ENCODE measurements around the gene GNAT1. TPM values are rescaled to one million over a fixed set of nuclear protein-coding genes. Genes with fewer than 3 reads are reported as not detected.

The GNAT1 gene
- total RNA-seq, 2 experiments from 2014 or later: not detected

GRCh38 chr3:50150404-50150750 lies 41.0 kb upstream of the GNAT1 start:
- H3K4me3 ChIP-seq (ENCODE audit: low read depth, low read length, poor library complexity, severe bottlenecking): no peak overlapping the region
- H3K4me1 ChIP-seq (ENCODE audit: insufficient read depth, low read length, poor library complexity, severe bottlenecking): peaks cover 5% of the 10 kb centered on the region
- H2AFZ ChIP-seq (ENCODE audit: low read length): no peak overlapping the region
- no peaks in the 10 kb centered on the region for H4K20me1 ChIP-seq (ENCODE audit: insufficient read depth, low read length)
- no peaks in the 10 kb centered on the region for H3K36me3 ChIP-seq (ENCODE audit: insufficient read depth, low read length)
- no peak overlapping the region for H3K4me2 ChIP-seq (ENCODE audit: low read length)
- ChIA-PET POLR2A (interaction anchor here (0.5 kb wide), 1 partner anchor 549 kb away, joined by 3 read pairs; no protein-coding TSS in a partner anchor), CTCF (ENCODE audit: unreplicated experiment) (interaction anchor here (0.5 kb wide), 1 partner anchor 35 kb away, joined by 11 read pairs; no protein-coding TSS in a partner anchor)
- intact Hi-C loops (cut with micrococcal nuclease; ENCODE audit: unreplicated experiment): no loop called here
- no peak for TF ChIP-seq EZH2phosphoT487 (IDR thresholded peaks at IDR 0.05; ENCODE audit: borderline replicate concordance, low read depth, low read length)
- TF ChIP-seq, protein P1, sequence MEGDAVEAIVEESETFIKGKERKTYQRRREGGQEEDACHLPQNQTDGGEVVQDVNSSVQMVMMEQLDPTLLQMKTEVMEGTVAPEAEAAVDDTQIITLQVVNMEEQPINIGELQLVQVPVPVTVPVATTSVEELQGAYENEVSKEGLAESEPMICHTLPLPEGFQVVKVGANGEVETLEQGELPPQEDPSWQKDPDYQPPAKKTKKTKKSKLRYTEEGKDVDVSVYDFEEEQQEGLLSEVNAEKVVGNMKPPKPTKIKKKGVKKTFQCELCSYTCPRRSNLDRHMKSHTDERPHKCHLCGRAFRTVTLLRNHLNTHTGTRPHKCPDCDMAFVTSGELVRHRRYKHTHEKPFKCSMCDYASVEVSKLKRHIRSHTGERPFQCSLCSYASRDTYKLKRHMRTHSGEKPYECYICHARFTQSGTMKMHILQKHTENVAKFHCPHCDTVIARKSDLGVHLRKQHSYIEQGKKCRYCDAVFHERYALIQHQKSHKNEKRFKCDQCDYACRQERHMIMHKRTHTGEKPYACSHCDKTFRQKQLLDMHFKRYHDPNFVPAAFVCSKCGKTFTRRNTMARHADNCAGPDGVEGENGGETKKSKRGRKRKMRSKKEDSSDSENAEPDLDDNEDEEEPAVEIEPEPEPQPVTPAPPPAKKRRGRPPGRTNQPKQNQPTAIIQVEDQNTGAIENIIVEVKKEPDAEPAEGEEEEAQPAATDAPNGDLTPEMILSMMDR (conservative IDR thresholded peaks at IDR 0.05; ENCODE audit: low read length): no peak
- no TSS peak for BruUV-seq (replicated peaks)
- H3K9me2 ChIP-seq (ENCODE audit: insufficient read depth, low read length): no peaks in the 10 kb centered on the region
- no peak overlapping the region for H3K27ac ChIP-seq (ENCODE audit: low read depth, low read length, poor library complexity, severe bottlenecking)
- no peak for DNase-seq (ENCODE audit: low spot score)
- no peaks in the 10 kb centered on the region for H3K9me3 ChIP-seq (ENCODE audit: low read length)
- no peaks in the 10 kb centered on the region for H3K79me2 ChIP-seq (ENCODE audit: insufficient read depth, low read depth, low read length)

DNA sequence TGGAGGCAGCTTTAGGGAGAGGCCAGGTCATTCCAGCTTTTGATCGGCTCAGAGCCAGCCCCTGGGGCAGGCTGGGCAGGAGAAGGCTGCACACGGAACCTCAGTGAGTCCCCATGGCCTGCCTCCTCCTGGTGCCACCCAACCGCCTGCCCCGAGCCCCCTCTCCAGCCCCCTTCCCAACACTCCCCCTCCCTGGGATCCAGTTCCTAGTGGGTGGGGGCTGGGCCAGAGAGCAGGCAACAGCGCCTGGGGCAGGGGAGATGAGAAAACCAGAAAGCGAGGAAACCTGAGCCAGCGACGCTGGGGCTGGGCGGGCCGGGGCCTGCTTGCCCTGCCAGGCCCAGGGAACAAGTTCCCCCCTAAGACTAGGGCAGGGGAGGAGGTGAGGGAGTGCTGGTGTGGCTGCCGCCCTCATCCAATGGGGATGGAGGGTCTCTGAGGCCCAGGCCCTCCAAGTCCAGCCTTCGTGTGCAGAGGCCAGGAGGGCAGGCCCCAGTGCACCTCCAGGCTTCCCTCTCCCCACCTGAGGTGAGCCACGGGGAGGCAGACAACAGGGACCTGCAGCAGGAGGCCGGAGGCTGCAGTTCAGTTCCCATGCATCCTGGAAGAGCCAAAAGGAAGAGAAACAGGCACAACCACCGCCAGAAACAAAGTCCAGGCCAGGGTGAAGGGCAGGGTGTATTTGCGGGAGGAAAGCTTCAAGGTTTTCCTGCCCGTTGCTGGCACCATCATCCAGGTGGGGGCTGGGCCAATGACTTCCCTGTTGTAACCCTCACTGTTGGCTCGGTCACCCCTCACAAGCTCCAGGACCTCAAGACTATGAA lies 40.3 kb upstream of the GNAT1 start:
- Histone ChIP-seq H2AFZ (ENCODE audit: low read length) (no peak overlapping the region), H3K36me3 (ENCODE audit: insufficient read depth, low read length) (no peaks in the 10 kb centered on the region), H3K4me1 (ENCODE audit: insufficient read depth, low read length, poor library complexity, severe bottlenecking) (peaks cover 5% of the 10 kb centered on the region), H4K20me1 (ENCODE audit: insufficient read depth, low read length) (no peaks in the 10 kb centered on the region), H3K79me2 (ENCODE audit: insufficient read depth, low read depth, low read length) (no peaks in the 10 kb centered on the region), H3K27ac (ENCODE audit: low read depth, low read length, poor library complexity, severe bottlenecking) (no peak overlapping the region), H3K4me2 (ENCODE audit: low read length) (no peak overlapping the region), H3K9me3 (ENCODE audit: low read length) (no peaks in the 10 kb centered on the region), H3K9me2 (ENCODE audit: insufficient read depth, low read length) (no peaks in the 10 kb centered on the region), H3K4me3 (ENCODE audit: low read depth, low read length, poor library complexity, severe bottlenecking) (no peak overlapping the region)
- DNase-seq (ENCODE audit: low spot score): no peak
- CTCF ChIA-PET (ENCODE audit: unreplicated experiment): no interaction called here
- TF ChIP-seq EZH2phosphoT487 (IDR thresholded peaks at IDR 0.05; ENCODE audit: borderline replicate concordance, low read depth, low read length): no peak
- TF ChIP-seq, protein P1 (conservative IDR thresholded peaks at IDR 0.05; ENCODE audit: low read length): no peak
- POLR2A ChIA-PET: no interaction called here
- intact Hi-C loops (cut with micrococcal nuclease; ENCODE audit: unreplicated experiment): no loop called here
- BruUV-seq (replicated peaks): no TSS peak

- ChIA-PET CTCF (ENCODE audit: unreplicated experiment) (no interaction called here), POLR2A (no interaction called here)
- Histone ChIP-seq H3K9me3 (ENCODE audit: low read length) (no peaks in the 10 kb centered on the region), H3K4me2 (ENCODE audit: low read length) (no peak overlapping the region), H4K20me1 (ENCODE audit: insufficient read depth, low read length) (no peaks in the 10 kb centered on the region), H3K36me3 (ENCODE audit: insufficient read depth, low read length) (no peaks in the 10 kb centered on the region), H3K4me3 (ENCODE audit: low read depth, low read length, poor library complexity, severe bottlenecking) (no peak overlapping the region), H2AFZ (ENCODE audit: low read length) (no peak overlapping the region), H3K79me2 (ENCODE audit: insufficient read depth, low read depth, low read length) (no peaks in the 10 kb centered on the region), H3K9me2 (ENCODE audit: insufficient read depth, low read length) (no peaks in the 10 kb centered on the region), H3K27ac (ENCODE audit: low read depth, low read length, poor library complexity, severe bottlenecking) (no peak overlapping the region), H3K4me1 (ENCODE audit: insufficient read depth, low read length, poor library complexity, severe bottlenecking) (peaks cover 5% of the 10 kb centered on the region)
- intact Hi-C loops (cut with micrococcal nuclease; ENCODE audit: unreplicated experiment): no loop called here
- no TSS peak for BruUV-seq (replicated peaks)
- no peak for TF ChIP-seq EZH2phosphoT487 (IDR thresholded peaks at IDR 0.05; ENCODE audit: borderline replicate concordance, low read depth, low read length)
- TF ChIP-seq, protein P1 (conservative IDR thresholded peaks at IDR 0.05; ENCODE audit: low read length): no peak
- DNase-seq (ENCODE audit: low spot score): no peak
These were observed 39.7 kb upstream of the GNAT1 start for GRCh38 chr3:50151728-50152127.

Measured in OCI-LY7 (cell line).